ENCODE measurements around the gene REXO4. TPM values are rescaled to one million over a fixed set of nuclear protein-coding genes. Genes with fewer than 3 reads are reported as not detected.

Gene REXO4
- total and polyA plus RNA-seq, 2 donors (not counting 3 experiments of a cell fraction or from before 2014, with no cell fraction given), result 19.5 to 29.5 TPM

DNA sequence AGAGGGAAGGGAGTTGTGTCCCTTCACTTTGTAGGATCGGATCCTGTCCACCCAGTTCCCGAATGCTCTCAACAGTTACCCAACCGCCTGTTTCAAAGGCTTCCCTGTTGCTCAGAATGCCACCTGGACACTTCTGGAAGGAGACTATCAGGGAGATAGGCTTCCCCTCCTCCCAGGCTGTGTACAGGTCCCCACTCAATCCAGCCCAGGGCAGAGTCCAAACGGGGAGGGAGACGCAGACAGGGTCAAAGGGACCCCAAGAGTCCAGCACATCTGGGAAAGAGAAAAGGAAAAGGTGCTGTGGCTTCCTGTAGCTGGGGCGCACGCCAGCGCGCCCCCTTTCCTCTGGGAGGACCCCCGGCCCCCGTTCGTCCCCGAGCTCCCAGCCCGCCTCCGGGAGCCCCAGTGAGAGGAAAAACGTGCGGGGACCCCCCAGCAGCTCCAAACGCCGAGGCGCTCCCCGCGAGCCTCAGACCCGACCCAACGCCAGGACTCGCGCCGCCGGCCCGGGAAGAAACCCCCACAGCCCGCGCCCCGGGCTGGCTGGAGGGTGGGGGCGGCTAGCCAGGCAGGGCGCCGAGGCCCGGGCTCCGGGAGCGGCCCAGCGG, 42.6 kb downstream of the REXO4 start:
- FAIRE-seq, result peak; percentile 61
- TF ChIP-seq MAX (IDR thresholded peaks at IDR 0.05; ENCODE audit: insufficient read depth, insufficient read length), result no peak
- TF ChIP-seq GATA2 (IDR thresholded peaks at IDR 0.05; ENCODE audit: insufficient read depth, insufficient read length, low read depth, low read length), result no peak
- TF ChIP-seq JUN (IDR thresholded peaks at IDR 0.05; ENCODE audit: borderline replicate concordance, insufficient read depth, insufficient read length, low read depth), result no peak
- TF ChIP-seq POLR2A (IDR thresholded peaks at IDR 0.05; ENCODE audit: low read depth, low read length), result no peak
- TF ChIP-seq FOS (IDR thresholded peaks at IDR 0.05; ENCODE audit: borderline replicate concordance, insufficient read depth, low read length), result no peak
- no peak for TF ChIP-seq EZH2 (IDR thresholded peaks at IDR 0.05; ENCODE audit: borderline replicate concordance, low read depth, low read length, severe bottlenecking)
- TF ChIP-seq POLR2AphosphoS5 (IDR thresholded peaks at IDR 0.05; ENCODE audit: insufficient read depth, low read depth, low read length), result no peak
- TF ChIP-seq MYC (IDR thresholded peaks at IDR 0.05; ENCODE audit: low read depth, low read length), result no peak
- TF ChIP-seq, protein P1, sequence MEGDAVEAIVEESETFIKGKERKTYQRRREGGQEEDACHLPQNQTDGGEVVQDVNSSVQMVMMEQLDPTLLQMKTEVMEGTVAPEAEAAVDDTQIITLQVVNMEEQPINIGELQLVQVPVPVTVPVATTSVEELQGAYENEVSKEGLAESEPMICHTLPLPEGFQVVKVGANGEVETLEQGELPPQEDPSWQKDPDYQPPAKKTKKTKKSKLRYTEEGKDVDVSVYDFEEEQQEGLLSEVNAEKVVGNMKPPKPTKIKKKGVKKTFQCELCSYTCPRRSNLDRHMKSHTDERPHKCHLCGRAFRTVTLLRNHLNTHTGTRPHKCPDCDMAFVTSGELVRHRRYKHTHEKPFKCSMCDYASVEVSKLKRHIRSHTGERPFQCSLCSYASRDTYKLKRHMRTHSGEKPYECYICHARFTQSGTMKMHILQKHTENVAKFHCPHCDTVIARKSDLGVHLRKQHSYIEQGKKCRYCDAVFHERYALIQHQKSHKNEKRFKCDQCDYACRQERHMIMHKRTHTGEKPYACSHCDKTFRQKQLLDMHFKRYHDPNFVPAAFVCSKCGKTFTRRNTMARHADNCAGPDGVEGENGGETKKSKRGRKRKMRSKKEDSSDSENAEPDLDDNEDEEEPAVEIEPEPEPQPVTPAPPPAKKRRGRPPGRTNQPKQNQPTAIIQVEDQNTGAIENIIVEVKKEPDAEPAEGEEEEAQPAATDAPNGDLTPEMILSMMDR (IDR thresholded peaks at IDR 0.05; ENCODE audit: extremely low read depth in 1 of 2, insufficient read depth in 1 of 2, low read depth in 1 of 2, low read length in 2 of 2), result no peak
- peak; percentile 58 for DNase-seq (ENCODE audit: low read depth, low spot score)
- Histone ChIP-seq H3K9ac (replicated peaks; ENCODE audit: extremely low read depth, insufficient read depth, low read length) (peak overlapping the region; percentile 97), H3K27ac (ENCODE audit: insufficient read depth, low read depth, low read length) (peak overlapping the region; percentile 85), H3K36me3 (ENCODE audit: control insufficient read depth in 2 of 2, extremely low read depth in 1 of 2, insufficient read depth in 2 of 2, low read length in 2 of 2) (peaks cover 5 to 17% of the 10 kb centered on the region in 2 experiments), H3K4me3 (replicated peaks in 1 of 3; ENCODE audit: insufficient read depth in 1 of 3, low read depth in 1 of 3, low read length in 3 of 3) (peak overlapping the region; percentile 40 to 99 (median 99)), H3K4me1 (ENCODE audit: control insufficient read depth, extremely low read depth, insufficient read depth, low read length) (peaks cover 10% of the 10 kb centered on the region), H3K9me1 (replicated peaks; ENCODE audit: control insufficient read depth, extremely low read depth, insufficient read depth, low read length) (no peaks in the 10 kb centered on the region), H3K27me3 (ENCODE audit: control insufficient read depth in 2 of 2, insufficient read depth in 2 of 2, low read length in 2 of 2) (no peaks in the 10 kb centered on the region), H3K79me2 (ENCODE audit: control insufficient read depth, insufficient read depth, low read length) (peaks cover 56% of the 10 kb centered on the region), H3K4me2 (ENCODE audit: insufficient read depth, low read length) (peak overlapping the region; percentile 90), H4K20me1 (replicated peaks; ENCODE audit: control insufficient read depth, extremely low read depth, insufficient read depth, low read length) (peaks cover 2% of the 10 kb centered on the region), H3K9me3 (replicated peaks; ENCODE audit: control insufficient read depth, insufficient read depth, low read length) (no peaks in the 10 kb centered on the region), H2AFZ (ENCODE audit: low read depth, low read length) (no peak overlapping the region)
- intact Hi-C loops (cut with micrococcal nuclease) (loop anchor here (1.0 kb wide), 1 partner anchor 19 kb away; the partner anchor contains the start of genes SURF1 and SURF2), dilution Hi-C loops (cut with MboI; ENCODE audit: extremely low pct_ligation_motif_present, low sequenced_read_pairs) (no loop called here)
- ChIA-PET CTCF (interaction anchor here (1.0 to 1.9 kb wide), 5 partner anchors 9 to 111 kb away, joined by 3 to 5 read pairs (median 3); no protein-coding TSS in a partner anchor), POLR2A (interaction anchor here (1.2 to 1.5 kb wide), 2 partner anchors 27 to 103 kb away, joined by 3 to 6 read pairs; partner anchors contain the start of genes MED22, RPL7A and SLC2A6)
- BruUV-seq (replicated peaks), result TSS peak; percentile 39

All from endothelial cell of umbilical vein (primary cell).